Measurements from ENCODE around the gene PRR7. TPM values are rescaled to one million over a fixed set of nuclear protein-coding genes. Genes with fewer than 3 reads are reported as not detected.

The PRR7 gene, protein sequence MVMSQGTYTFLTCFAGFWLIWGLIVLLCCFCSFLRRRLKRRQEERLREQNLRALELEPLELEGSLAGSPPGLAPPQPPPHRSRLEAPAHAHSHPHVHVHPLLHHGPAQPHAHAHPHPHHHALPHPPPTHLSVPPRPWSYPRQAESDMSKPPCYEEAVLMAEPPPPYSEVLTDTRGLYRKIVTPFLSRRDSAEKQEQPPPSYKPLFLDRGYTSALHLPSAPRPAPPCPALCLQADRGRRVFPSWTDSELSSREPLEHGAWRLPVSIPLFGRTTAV
- total RNA-seq = 22.4 and 35.6 TPM in 2 replicates

DNA sequence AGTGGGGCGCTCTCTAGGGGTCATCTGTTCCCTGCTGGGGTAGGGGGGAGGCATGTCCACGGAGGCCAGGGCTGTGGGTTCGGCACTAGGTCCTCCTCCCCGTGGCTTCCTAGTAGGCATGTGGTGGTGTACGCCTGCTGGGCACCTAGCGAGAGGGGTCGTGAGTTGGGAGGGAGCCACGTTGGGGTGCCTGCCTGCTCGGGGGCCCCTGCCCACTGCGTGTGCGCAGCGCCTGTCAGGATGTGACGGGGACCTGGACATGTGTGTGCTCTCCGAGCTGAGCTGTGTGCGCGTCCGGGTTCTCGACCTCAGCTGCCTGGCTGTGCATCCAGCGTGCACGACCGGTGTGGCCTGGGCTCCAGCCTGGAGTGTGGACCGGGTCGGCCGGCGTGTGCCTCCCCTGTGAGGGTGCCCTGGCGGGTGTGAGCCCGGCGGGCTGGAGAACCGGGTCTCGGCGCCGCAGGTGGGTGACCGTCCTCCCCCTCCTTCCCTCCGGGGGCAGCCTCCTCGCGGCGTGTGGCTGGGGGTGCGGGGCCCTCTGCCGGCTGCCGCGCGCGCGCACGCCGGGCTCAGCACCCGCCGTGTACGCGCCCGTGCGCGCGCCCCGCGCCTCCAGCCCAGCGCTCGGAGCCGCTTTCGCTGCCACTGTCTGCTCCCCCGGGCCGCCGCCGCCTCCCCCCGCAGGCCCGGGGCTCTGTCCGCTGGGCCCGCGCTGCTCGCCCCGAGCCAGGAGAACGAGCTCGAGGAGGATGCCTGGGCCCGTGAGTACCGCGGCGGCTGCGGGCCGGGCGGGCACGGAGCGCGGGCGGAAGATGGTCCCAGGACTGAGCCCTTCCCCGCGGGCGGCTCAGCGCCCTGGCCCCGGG is at the start of gene PRR7:
Gene PRR7, plus strand, starts transcription at position 615 of the 866 bp plus-strand sequence. CDS start 8,254 bp downstream, outside the sequence.

DNA sequence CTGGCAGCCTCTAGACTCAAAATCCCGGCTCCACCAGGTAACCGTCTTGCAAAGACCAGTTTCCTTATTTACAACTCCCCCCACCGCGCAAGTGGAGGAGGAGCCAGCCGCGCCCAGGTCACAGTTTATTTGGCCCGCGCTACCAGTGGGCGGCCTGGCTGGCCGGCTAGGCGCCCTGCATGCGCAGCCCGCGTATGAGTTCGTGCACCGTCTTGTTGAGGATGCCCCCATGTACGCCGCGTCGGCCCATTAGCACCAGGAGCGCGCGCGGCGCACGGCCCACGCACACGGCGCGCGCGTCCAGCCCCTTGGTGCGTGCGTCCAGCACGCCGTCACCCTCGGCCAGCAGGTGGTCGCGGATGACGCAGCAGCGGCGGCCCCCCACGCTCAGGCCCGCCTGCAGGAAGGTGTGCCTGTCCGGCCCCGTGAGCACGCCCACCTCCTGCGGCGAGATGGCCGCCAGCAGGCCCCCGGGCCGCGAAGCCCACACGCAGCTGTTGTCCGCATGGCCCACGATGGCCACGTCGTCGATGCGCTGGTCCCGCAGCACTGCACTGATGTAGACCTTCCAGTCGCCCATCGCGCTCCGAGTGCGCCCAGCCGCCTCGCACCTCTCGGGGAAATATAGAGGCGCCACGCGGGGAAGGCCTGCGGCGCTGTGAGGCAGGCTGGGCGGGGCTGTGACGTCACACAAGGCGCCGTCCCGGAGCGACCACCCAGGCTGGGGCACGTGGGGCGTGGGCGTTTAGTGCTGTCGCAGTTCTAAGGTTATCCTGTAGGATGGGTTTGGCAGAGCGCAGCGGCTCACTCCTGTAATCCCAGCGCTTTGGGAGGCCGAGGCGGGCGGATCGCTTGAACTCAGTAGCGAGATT is 46.4 kb upstream of the PRR7 start, which contains the start of gene PFN3:
Gene PFN3, minus strand, starts transcription at position 665 of the 872 bp plus-strand sequence. Its CDS starts 85 bp downstream, at position 580.

DNA sequence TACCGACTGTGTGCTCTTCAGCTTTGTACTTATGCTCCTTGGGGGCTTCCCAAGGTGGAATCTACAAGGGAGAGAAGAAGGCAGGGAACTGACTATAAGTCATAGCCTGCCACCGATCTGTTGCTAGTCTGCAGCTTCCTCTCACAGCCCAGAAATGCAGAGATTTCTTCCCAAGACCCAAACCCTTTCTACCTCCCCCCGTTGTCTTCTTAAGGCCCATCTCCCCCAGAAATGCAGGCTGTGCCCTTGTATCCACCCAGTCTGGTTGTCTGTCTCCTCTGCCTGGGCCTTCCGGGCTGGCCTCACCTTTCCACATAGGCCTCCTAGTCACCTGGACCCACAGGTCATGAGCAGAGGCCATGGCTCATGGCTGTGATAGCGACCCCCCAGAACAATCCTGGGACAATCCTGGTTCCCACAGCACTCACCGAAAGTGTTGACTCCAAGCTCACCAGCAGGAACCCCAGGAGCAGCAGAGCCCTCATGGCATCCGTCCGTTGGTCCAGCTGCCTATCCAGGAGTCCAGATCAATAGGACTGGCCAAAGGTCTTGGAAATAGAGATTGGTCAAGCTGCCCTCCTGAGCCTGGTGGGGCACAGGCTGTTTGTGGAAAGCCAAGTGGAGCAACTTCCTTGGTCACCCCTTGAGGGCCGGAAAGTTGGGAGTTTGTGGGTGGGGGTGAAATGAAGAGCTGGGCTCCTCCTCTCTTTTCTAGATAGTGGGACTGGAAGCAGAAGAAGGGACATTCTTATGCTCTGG is 37.4 kb upstream of the PRR7 start, which contains the start of gene F12:
Gene F12, minus strand, starts transcription at position 522 of the 759 bp plus-strand sequence. Its CDS starts 37 bp downstream, at position 485.

DNA sequence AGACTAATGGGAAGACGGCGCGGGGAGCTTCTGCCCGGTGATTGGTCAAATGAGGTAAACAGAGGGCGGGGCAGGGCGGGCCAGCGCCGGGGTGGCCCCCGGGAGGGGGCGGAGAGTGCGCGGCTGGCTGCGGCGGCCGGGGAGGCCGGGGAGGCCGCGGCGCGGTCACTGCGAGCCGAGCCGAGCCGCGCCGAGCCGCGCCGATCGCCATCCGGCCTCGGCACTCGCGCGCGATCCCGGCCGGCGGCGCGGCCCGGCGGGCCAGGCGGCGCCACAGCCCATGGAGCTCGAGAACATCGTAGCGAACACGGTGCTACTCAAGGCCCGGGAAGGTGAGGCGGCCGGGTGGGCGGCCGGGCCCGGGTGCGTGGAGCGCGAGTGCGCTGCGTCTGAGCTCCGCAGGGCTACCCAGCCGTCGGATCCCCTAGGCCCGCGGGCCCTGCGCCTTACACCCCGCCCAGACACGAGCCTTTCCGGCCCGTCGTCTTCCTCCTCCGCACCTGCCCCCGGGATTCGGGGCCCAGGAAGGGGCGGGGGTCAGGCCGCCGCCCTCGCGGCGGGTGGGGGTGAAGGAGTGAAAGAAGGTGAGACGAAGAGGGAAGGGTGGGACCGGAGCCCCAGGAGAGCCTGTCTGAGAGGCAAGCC is 19.9 kb upstream of the PRR7 start, which contains the start of gene GRK6:
Gene GRK6, plus strand, starts transcription at position 111 of the 645 bp plus-strand sequence. Its CDS starts 170 bp downstream, at position 281.

DNA sequence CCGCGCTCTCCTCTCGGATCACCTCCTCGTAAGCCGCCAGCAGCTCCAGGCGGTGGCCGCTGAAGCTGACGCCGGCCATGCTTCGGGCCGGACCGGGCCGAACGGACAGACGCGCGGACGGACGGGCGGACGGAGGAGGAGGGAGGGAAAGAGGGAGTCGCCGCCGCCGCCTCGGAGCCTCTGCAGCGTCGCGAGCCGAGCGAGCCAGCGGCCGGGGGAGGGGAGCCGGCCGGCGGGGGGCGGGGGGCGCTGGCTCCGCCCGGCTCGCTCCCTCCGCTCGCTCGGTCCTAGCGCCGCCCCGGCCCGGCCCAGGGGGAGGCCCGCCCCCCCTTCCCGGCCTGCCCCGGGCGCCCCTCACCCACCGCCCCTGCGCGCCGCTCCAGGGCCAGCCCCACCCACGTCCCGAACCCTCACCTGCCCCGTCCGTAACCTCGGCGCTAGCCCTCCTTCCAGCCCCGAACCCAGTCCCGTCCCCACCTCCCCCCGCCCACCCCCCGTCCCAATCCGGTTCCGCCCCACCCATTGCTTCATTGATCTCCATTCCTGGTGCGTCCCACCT is 26.9 kb downstream of the PRR7 start, which contains the start of gene DBN1:
Gene DBN1, minus strand, starts transcription at position 192 of the 559 bp plus-strand sequence. Its CDS starts 113 bp downstream, at position 79.

DNA sequence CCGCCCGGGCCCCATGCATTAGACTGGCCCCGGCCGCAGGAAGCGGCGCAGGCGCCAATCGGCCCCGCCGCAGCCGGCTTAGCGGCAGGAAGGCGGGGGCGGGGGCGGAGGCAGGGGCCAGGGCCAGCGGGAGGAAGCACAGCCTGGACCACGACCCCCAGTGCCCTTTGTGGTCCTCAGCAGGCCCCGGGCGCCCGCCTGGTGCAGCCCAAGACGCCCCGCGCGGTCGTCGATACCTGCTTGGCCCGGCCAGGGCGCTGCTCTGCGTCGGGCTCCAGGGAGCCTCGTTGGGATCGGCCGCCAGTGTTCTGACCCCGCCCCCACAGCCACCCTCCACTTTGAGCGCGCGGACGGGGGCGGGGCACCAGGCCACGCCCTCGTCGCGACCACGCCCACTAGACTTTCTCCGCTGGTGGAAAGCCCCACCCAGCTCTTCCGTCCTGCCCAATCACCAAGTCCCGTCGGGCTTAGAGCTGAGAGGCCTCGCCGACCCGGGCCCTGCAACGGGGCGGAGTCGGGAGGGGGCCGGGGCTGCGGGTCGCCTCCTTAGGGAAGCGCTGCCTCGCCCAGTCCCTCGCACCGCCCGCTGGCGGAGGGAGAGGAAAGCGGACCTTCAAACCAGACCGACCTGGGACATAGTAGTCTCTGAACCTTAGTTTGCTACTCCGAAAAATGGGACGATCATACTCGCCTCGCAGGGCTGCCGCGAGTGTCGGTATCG is 50.8 kb downstream of the PRR7 start, which contains the start of gene PDLIM7:
Gene PDLIM7, minus strand, starts transcription at position 313 of the 721 bp plus-strand sequence. CDS start 1,092 bp downstream, outside the sequence.

Other genes with a start within 250 kb of the PRR7 start
- gene RAB24, start 143.1 kb upstream of the PRR7 start, total RNA-seq = 10.7 and 12.6 TPM in 2 replicates
- 154 and 208 TPM in 2 replicates for gene PRELID1, start 143.0 kb upstream of the PRR7 start, total RNA-seq
- gene MXD3, start 134.9 kb upstream of the PRR7 start, total RNA-seq = 4.7 and 28.7 TPM in 2 replicates
- 258 and 315 TPM in 2 replicates for gene LMAN2, start 95.1 kb upstream of the PRR7 start, total RNA-seq
- 15.5 and 17.8 TPM in 2 replicates for gene RGS14, start 88.9 kb upstream of the PRR7 start, total RNA-seq
- gene SLC34A1, start 62.4 kb upstream of the PRR7 start, total RNA-seq = not detected in 2 replicates
- gene PFN3, start 46.2 kb upstream of the PRR7 start, total RNA-seq = not detected in 2 replicates
- 7.5 and 8.3 TPM in 2 replicates for gene F12, start 37.2 kb upstream of the PRR7 start, total RNA-seq
- 42.3 and 51.4 TPM in 2 replicates for gene GRK6, start 20.1 kb upstream of the PRR7 start, total RNA-seq
- 106 and 126 TPM in 2 replicates for gene DBN1, start 26.8 kb downstream of the PRR7 start, total RNA-seq
- 157 and 206 TPM in 2 replicates for gene PDLIM7, start 50.8 kb downstream of the PRR7 start, total RNA-seq
- gene DOK3, start 63.0 kb downstream of the PRR7 start, total RNA-seq = 0.53 and 0.55 TPM in 2 replicates
- 82.1 and 121 TPM in 2 replicates for gene DDX41, start 70.1 kb downstream of the PRR7 start, total RNA-seq
- gene FAM193B, start 107.7 kb downstream of the PRR7 start, total RNA-seq = 16.0 and 19.3 TPM in 2 replicates
- 171 and 185 TPM in 2 replicates for gene TMED9, start 145.4 kb downstream of the PRR7 start, total RNA-seq
- gene B4GALT7, start 153.3 kb downstream of the PRR7 start, total RNA-seq = 34.1 and 40.7 TPM in 2 replicates

All from hair follicular keratinocyte (primary cell).